ENCODE data around the gene TEDC2. TPM values are rescaled to one million over a fixed set of nuclear protein-coding genes. Genes with fewer than 3 reads are reported as not detected.

TEDC2 gene
- total RNA-seq, 2 experiments from 2014 or later: 16.0 to 17.8 TPM

DNA sequence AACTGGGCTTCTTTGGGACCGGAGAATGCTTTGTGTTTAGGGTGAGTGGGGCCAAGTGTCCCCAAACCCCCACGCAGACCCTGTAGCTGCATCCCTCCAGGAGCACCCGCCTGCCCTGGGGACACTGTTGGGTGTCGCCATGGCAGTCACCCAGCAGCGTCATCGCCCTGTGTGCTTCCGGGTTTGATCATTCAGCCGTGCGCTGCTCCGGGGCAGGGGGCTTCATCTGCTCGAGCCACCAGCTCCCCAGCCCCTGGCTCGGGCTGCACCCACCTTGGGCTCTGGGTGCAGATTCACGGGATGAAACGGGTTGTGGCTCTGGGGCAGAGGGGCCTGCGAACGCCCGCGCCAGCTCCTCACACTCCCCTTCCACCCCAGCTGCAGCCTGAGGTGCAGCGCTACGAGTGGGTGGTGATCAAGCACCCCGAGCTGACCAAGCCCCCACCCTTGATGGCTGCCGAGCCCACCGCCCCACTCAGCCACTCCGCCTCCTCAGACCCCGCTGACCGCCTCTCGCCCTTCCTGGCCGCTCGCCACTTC lies 40.1 kb downstream of the TEDC2 start:
- no peak overlapping the region for H3K27ac Mint-ChIP-seq
- ATAC-seq (ENCODE audit: low read depth) (no peak), DNase-seq (no peak)
- H3K4me3 Mint-ChIP-seq: no peak overlapping the region
- H3K9me3 Mint-ChIP-seq: no peaks in the 10 kb centered on the region
- H3K27me3 Mint-ChIP-seq: no peaks in the 10 kb centered on the region
- no peaks in the 10 kb centered on the region for H3K4me1 Mint-ChIP-seq
- POLR2A ChIA-PET: no interaction called here
- H3K36me3 Mint-ChIP-seq: no peaks in the 10 kb centered on the region

DNA sequence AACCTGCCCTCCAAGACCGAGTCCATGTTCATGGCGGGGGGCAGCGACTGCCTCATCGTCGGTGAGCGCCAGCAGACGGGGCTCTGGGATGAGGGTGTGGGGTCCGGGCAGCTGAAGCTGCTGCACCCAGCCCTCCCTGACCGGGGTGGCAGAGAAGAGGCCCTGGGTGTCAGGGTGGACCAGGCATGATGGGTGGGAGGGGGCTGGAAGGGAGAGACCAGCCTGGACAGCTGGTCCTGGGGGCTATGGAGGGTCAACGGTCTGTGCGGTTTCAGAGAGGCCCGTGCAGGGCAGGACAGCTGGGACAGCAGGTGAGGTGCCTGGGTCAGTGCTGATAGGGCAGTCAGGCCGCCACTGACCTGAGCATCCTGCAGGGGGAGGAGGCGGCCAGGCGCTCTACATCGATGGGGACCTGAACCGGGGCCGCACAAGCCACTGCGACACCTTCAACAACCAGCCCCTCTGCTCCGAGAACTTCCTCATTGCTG lies 40.6 kb downstream of the TEDC2 start:
- H3K27ac Mint-ChIP-seq: no peak overlapping the region
- ATAC-seq (ENCODE audit: low read depth) (no peak), DNase-seq (no peak)
- H3K36me3 Mint-ChIP-seq: no peaks in the 10 kb centered on the region
- no peak overlapping the region for H3K4me3 Mint-ChIP-seq
- no peaks in the 10 kb centered on the region for H3K4me1 Mint-ChIP-seq
- POLR2A ChIA-PET: no interaction called here
- no peaks in the 10 kb centered on the region for H3K27me3 Mint-ChIP-seq
- no peaks in the 10 kb centered on the region for H3K9me3 Mint-ChIP-seq

DNA sequence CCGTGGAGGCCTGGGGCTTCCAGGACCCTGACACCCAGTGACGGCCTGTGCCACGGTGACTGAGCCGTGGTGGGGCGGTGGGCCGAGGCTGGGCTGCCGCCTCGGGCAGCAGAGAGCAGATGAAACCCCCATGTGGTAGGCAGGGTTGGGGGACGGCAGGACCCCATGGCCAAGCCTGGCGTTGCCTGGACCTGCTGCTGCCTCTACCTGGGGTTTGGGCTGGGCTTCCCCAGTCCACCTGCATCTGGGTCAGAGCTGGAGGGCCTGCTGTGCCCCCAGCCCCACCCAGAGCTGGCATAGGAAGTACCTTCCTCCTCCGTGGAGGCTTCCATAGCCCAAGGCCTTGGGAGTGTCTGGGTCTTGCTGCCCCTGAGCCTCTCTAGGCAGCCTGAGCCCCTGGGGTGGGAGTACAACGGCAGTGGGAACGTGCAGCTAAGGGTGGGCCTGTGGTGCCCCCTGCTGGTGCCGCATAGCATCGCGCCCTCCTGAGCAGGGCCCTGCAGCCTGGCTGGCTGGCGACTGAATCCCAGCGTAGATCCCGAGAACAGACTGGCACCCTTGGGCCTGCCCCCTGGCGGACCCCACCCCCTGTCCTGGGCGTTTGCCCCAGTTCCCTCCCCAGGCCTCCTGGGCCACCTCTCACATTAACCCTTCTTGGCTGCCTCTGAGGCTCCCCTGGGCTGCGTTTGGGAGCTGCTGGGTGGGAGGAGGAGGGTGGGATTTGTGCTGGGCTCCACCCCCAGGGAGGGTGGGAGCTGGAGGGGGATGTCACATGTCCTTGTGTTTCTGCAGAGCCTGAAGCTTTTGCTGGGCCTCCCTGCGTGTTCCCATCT lies 41.2 kb downstream of the TEDC2 start:
- H3K27ac Mint-ChIP-seq: no peak overlapping the region
- ATAC-seq (ENCODE audit: low read depth) (peak; percentile 89), DNase-seq (peak; percentile 90)
- no peaks in the 10 kb centered on the region for H3K36me3 Mint-ChIP-seq
- no peaks in the 10 kb centered on the region for H3K4me1 Mint-ChIP-seq
- H3K27me3 Mint-ChIP-seq: no peaks in the 10 kb centered on the region
- H3K4me3 Mint-ChIP-seq: no peak overlapping the region
- no peaks in the 10 kb centered on the region for H3K9me3 Mint-ChIP-seq
- POLR2A ChIA-PET: interaction anchor here (0.6 to 1.0 kb wide), 3 partner anchors 15 to 73 kb away, joined by 3 read pairs; no protein-coding TSS in a partner anchor

DNA sequence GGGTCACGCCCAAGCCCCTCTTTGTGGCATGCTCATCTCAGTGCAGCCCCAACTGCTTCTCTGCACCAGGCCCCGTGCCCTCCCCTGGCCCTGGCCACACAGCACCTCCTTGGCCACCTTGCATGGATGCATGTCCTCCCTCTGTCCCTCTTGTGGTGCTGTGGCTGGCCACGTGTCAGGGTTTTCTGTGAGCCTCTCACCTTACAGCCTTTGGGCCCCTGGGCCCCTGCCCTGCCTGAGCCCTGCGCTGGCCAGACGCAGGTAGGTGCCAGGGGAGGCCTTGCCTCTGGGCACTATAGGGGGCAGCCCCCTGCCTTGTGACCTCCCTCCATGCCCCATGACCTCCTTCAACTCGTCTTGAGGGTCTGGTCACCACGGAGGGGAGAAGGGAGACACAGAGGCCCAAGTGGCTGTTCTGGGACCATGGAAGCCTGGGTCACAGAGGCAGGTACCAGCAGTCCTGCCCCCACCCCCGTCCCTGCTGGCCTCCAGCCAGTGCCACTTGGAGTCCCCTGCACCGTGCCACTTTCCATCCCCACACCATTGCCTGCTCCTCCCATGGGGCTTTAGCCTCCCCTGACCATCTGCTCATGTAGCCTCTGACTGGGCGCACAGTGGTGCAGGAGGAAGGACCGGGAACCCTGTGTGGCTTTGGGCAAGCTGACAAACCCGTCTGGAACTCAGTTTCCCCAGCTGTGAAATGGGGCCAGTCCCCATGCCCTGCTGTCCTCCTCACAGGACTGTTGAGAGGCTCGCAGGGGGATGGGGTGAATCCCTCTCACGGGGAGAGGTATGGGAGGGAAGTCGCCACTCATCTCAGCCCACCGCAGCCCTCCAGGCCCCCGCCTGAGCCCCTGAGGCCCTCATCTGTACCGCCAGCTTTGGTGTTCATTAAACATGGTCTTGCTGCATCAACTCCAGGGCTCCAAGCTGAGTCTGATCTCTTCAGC lies 42.3 kb downstream of the TEDC2 start:
- DNase-seq (no peak), ATAC-seq (ENCODE audit: low read depth) (no peak)
- no peak overlapping the region for H3K4me3 Mint-ChIP-seq
- H3K4me1 Mint-ChIP-seq: peaks cover 1% of the 10 kb centered on the region
- H3K27me3 Mint-ChIP-seq: no peaks in the 10 kb centered on the region
- POLR2A ChIA-PET: interaction anchor here (0.6 to 1.0 kb wide), 2 partner anchors 14 to 35 kb away, joined by 3 read pairs; no protein-coding TSS in a partner anchor
- peak overlapping the region; percentile 28 for H3K27ac Mint-ChIP-seq
- no peaks in the 10 kb centered on the region for H3K36me3 Mint-ChIP-seq
- H3K9me3 Mint-ChIP-seq: no peaks in the 10 kb centered on the region

DNA sequence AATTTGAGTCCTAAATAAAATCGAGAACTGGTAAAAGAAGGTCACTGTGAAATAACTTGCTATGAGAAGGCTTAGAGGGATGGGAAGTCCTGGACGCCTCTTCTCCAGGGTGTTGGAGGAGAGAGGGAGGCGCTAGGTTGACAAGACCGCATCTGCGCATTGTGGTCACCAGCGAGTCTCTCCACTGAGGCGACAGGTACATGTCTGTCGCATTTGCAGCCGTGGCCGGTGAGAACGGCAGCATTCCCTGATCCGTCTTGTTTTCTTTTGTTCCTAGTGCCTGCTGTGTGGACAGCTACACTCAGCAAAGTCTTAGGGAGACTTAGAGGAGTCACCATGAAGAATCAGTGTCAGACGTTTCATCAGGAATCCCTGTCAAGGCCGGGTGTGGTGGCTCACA lies 45.8 kb downstream of the TEDC2 start:
- DNase-seq (no peak), ATAC-seq (ENCODE audit: low read depth) (no peak)
- Mint-ChIP-seq H3K4me3 (no peak overlapping the region), H3K36me3 (no peaks in the 10 kb centered on the region), H3K27ac (no peak overlapping the region), H3K9me3 (no peaks in the 10 kb centered on the region), H3K4me1 (peaks cover 4% of the 10 kb centered on the region), H3K27me3 (no peaks in the 10 kb centered on the region)
- POLR2A ChIA-PET: no interaction called here

DNA sequence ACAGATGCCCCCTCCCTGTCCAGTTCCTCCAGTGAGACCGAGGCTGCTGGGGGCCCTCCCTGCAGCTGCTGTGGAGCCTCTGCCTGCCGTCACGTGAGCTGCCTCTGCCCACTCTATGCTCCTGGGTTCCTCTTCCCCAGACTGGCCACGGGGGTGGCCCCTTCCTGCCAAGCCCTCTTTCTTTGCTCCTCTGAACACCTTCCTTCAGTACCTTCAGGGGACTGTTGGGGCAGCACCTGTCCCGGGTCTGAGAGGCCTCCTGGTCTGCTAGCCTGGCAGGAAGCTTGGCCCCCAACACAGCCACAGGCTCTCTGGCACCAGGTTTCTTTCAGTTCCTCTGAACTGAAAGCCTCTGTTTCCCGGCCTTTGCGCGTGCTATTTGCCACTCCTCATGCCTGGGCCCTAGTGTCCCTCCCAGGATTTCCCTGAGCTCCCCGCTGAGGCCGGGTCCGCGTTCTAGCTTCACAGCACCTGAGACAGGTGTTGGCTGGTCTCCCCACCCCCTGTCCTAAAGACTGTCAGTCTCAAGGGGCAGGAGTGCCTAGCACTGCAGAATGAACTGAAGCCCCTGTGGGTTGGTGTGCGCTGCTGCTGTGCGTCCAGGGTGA lies 47.2 kb downstream of the TEDC2 start:
- ATAC-seq (ENCODE audit: low read depth) (peak; percentile 64), DNase-seq (no peak)
- POLR2A ChIA-PET: no interaction called here
- no peaks in the 10 kb centered on the region for H3K9me3 Mint-ChIP-seq
- no peak overlapping the region for H3K4me3 Mint-ChIP-seq
- peaks cover 4% of the 10 kb centered on the region for H3K4me1 Mint-ChIP-seq
- H3K27ac Mint-ChIP-seq: peak overlapping the region; percentile 19
- H3K27me3 Mint-ChIP-seq: peaks cover 5% of the 10 kb centered on the region
- no peaks in the 10 kb centered on the region for H3K36me3 Mint-ChIP-seq

DNA sequence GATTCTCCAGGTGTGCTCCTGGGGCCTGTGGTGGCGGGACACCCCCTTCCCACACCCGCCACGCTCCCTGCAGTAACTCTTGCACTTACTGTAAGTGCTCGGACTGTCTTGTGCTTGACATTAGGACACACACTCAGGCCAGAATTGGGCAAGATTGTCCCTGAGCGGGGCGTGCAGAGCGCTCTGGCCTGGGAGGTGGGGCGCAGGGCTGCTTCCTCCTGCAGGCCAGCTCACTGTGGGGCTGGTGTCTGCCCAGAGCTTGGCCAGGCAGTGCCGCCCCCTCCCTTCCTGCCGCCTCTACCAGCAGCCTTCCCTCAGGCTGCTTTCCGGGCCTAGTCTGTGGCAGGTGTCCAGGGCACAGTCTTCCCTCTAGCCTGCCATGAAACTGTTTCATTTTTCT lies 47.8 kb downstream of the TEDC2 start:
- POLR2A ChIA-PET: no interaction called here
- ATAC-seq (ENCODE audit: low read depth) (no peak), DNase-seq (no peak)
- H3K36me3 Mint-ChIP-seq: no peaks in the 10 kb centered on the region
- no peaks in the 10 kb centered on the region for H3K9me3 Mint-ChIP-seq
- no peak overlapping the region for H3K27ac Mint-ChIP-seq
- no peak overlapping the region for H3K4me3 Mint-ChIP-seq
- H3K4me1 Mint-ChIP-seq: peaks cover 4% of the 10 kb centered on the region
- H3K27me3 Mint-ChIP-seq: peaks cover 8% of the 10 kb centered on the region

DNA sequence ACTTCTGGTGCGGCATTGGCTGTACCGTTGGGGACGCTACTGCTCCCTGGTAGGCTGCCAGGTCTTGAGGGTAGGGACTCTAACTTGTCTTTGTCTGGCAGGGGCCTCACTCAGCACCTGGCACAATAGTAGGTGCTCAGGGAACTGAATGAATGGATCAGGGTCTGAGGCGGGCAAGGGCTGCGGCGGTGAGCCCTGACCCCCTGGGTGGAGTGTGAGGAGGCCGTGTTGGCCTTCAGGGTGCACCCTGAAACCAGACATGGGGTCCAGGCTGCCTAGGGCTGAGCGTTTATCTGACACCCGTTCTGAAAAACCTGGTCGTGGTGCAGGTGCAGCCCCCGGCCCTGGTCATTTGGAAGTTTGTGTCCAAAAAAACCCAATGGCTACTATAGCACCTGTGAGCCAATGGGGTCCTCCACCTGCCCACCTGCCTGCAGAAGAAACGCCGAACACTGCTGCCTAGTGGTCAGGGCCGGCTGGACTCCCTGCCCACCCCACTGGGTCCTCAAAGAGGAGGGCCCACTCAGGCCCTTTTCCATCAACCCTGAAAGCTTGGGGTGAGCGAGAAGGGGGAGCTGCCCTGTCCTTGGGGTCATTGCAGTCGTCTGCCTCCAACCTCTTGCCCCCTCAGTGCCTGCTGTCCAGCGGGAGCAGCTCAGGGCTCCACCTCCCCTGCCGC lies 49.0 kb downstream of the TEDC2 start:
- H3K27me3 Mint-ChIP-seq: peaks cover 8% of the 10 kb centered on the region
- no peaks in the 10 kb centered on the region for H3K9me3 Mint-ChIP-seq
- H3K27ac Mint-ChIP-seq: no peak overlapping the region
- peaks cover 11% of the 10 kb centered on the region for H3K4me1 Mint-ChIP-seq
- H3K4me3 Mint-ChIP-seq: no peak overlapping the region
- POLR2A ChIA-PET: interaction anchor here (0.8 kb wide), 1 partner anchor 12 kb away, joined by 3 read pairs; no protein-coding TSS in a partner anchor
- no peaks in the 10 kb centered on the region for H3K36me3 Mint-ChIP-seq
- DNase-seq (no peak), ATAC-seq (ENCODE audit: low read depth) (no peak)

DNA sequence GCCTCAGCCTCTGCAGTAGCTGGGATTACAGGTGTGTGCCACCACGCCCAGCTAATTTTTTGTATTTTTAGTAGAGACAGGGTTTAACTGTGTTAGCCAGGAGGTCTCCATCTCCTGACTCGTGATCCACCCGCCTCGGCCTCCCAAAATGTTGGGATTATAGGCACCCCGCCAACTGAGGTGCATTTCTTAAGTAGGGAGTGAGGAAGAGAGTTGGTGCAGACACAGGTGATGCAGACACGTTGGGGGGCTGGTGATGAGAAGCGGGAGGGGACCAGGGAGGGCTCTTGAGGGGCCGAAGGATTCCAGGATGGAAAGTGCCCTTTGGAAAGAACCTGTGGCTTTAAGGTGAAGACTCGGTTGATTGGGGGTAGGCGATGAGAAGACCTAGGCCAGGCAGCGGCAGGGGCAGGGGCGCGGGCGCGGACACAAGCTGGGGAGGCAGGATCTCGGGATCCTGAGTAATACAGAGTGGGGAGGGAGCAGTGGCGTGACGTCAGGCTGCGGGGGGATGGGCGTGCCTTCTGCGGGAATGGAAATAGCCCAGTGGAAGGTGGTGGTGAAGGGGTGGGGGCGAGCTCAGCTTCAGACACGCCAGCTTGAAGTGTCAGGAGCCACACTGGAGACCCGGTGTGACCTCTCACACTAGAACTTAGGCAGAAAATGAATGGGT lies 51.4 kb downstream of the TEDC2 start:
- Mint-ChIP-seq H3K4me3 (no peak overlapping the region), H3K27ac (no peak overlapping the region), H3K4me1 (peaks cover 24% of the 10 kb centered on the region), H3K9me3 (no peaks in the 10 kb centered on the region), H3K36me3 (peaks cover under 1% of the 10 kb centered on the region), H3K27me3 (peaks cover 8% of the 10 kb centered on the region)
- no peak for DNase-seq
- no peak for ATAC-seq (ENCODE audit: low read depth)
- POLR2A ChIA-PET: interaction anchor here (1.4 kb wide), 1 partner anchor 9 kb away, joined by 3 read pairs; the partner anchor contains the start of gene AMDHD2

DNA sequence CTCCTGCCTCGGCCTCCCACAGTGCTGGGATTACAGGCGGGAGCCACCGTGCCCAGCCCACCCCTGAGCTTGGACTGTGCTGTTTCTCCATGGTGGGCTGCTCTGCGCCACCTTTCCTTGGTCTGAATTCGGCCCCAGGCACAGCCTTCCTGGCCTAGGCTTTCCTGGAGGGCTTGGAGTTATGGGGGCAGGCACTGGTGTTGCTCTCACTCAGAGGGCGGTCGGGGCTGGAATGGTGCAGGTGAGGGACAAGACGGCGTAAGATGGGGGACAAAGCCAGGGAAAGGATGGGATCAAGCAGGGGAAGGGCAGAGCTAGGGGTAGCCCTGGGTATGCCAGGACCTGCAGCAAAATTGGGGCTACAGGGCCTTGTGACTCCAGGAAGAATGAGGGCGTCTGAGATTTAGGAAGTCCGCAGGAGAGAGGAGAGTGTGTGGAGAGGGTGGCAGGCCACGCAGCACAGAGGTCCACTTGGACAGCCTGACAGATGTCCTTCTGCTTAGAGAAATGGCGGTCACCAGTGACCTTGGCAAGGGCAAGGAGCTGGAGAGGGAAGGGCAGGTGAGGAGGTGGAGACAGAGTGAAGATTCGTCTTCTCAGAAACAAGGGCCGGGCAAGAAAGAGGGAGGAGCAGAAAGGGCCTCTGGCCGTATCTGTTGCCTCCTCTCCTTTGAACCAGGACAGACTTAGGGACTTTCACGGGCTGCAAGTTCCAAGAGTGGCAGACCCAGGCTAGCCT lies 52.3 kb downstream of the TEDC2 start:
- H3K27me3 Mint-ChIP-seq: peaks cover 8% of the 10 kb centered on the region
- POLR2A ChIA-PET: interaction anchor here (1.4 kb wide), 1 partner anchor 8 kb away, joined by 3 read pairs; the partner anchor contains the start of gene AMDHD2
- ATAC-seq (ENCODE audit: low read depth): no peak
- peaks cover 31% of the 10 kb centered on the region for H3K4me1 Mint-ChIP-seq
- H3K36me3 Mint-ChIP-seq: peaks cover 8% of the 10 kb centered on the region
- H3K4me3 Mint-ChIP-seq: peak overlapping the region; percentile 80
- peak overlapping the region; percentile 90 for H3K27ac Mint-ChIP-seq
- no peak for DNase-seq
- no peaks in the 10 kb centered on the region for H3K9me3 Mint-ChIP-seq

DNA sequence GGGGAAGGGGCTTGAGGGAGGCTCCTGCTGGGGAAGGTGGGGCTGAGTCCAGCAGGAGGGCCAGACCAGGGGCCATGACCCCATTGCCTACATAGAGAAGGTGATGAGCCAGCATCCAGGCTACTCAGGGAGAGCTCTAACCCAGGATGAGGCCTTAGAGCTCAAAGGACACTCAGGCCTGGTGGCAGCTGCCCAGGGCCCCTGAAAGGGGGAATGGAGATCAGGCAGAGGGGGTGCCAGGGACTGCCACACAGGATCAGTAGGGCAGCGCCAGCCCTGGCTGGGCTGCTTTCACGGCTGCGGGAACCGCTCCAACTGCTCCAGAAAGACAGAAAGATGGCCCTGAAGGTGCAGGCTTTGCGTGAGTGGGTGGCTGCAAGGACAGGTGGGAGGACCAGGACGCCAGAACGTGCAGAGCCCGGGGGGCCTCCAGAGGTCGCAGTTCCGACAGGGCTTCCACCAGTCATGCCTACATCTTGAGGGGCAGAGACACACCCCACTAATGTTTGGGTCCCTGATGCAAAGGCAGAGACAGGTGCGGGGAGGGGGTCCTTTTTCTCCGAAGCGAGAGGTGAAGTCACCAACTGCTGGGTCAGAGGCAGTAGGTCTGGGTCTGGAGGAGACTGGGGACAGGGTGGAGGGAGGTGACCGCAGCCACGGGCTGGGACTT lies 53.0 kb downstream of the TEDC2 start:
- Mint-ChIP-seq H3K4me3 (peak overlapping the region; percentile 80), H3K27me3 (peaks cover 8% of the 10 kb centered on the region), H3K9me3 (no peaks in the 10 kb centered on the region), H3K4me1 (peaks cover 32% of the 10 kb centered on the region), H3K27ac (peak overlapping the region; percentile 90), H3K36me3 (peaks cover 8% of the 10 kb centered on the region)
- POLR2A ChIA-PET: interaction anchor here (0.7 to 4.0 kb wide), 6 partner anchors 16 to 358 kb away, joined by 3 to 43 read pairs (median 4); partner anchors contain the start of genes CEMP1 and TRAF7
- DNase-seq (peak; percentile 59), ATAC-seq (ENCODE audit: low read depth) (peak; percentile 3)
